GM21390 (cell line): Measurements from ENCODE around the gene KIF1B.
"Not testable (repeated sequence)": the region's sequence is repeated elsewhere in the genome, so short reads cannot be mapped to it uniquely, and the experiment has no call there.

ENCODE experiments used
- ATAC-seq: cut with Tn5 transposase; IDR thresholded peaks from one replicate; pipeline ENCODE4 v1.9.1; 2021; ENCODE audit not compliant: unreplicated experiment

Gene KIF1B

GRCh38 chr1:10421637-10422036, 211.3 kb downstream of the KIF1B start:
- no peak for ATAC-seq

- no peak for ATAC-seq
Observed at GRCh38 chr1:10424034-10424433, 213.7 kb downstream of the KIF1B start.

DNA sequence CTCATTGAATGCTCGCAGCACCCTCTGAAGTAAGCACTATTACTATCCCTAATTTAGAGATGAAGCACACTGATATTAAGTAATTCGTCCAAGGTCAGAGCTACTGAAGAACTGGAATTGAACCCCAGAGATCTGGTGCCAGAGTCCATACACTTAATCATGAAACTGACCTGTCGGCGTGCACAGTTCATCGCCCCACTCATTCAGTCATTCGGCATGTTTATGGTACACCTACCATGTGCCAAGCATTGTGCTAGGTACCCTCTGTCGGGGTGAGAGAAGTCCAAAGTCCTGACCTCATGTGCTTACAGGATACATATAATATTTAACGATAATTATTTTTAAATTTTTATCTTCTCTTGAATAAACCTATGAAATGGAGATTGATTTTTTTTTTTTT, 214.3 kb downstream of the KIF1B start:
- no peak for ATAC-seq

DNA sequence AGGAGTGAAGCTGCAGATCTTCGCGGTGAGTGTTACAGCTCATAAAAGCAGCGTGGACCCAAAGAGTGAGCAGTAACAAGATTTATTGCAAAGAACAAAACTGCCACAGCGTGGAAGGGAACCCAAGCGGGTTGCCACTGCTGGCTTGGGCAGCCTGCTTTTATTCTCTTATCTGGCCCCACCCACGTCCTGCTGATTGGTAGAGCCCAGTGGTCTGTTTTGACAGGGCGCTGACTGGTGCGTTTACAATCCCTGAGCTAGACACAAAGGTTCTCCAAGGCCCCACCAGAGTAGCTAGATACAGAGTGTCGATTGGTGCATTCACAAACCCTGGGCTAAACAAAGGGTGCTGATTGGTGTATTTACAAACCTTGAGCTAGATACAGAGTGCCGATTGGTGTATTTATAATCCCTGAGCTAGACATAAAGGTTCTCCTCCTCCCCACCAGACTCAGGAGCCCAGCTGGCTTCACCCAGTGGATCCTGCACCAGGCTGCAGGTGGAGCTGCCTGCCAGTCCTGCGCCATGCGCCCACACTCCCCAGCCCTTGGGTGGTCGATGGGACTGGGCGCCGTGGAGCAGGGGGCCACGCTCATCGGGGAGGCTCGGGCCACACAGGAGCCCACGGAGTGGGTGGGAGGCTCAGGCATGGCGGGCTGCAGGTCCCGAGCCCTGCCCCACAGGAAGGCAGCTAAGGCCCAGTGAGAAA, 215.6 kb downstream of the KIF1B start:
- ATAC-seq, result not testable (repeated sequence)

DNA sequence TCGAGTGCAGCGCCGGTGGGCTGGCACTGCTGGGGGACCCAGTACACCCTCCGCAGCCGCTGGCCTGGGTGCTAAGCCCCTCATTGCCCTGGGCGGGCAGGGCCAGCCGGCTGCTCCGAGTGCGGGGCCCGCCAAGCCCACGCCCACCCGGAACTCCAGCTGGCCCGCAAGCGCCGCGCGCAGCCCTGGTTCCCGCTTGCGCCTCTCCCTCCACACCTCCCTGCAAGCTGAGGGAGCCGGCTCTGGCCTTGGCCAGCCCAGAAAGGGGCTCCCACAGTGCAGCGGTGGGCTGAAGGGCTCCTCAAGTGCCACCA, 216.1 kb downstream of the KIF1B start:
- ATAC-seq, result not testable (repeated sequence)

GRCh38 chr1:10428984-10429383, 218.6 kb downstream of the KIF1B start:
- no peak for ATAC-seq

DNA sequence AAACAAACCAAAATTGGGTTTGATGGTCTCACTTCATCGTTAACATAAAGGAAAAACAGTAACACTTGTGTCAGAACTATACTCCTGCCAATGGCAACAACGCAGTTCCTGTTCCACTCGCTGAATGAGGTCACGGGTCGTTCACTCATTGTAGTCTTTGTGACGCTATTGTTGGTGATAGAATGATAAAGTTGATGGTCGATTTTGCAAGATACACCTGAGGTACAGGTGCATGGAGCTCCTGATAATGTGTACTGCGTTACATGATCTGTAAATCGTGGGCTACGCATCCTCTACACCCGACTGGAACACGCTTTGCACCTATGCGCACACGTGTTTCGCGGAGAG, 219.5 kb downstream of the KIF1B start:
- peak; percentile 4 for ATAC-seq

GRCh38 chr1:10430216-10431069, 220.1 kb downstream of the KIF1B start, which contains the start of gene CENPS:
Gene CENPS, plus strand, starts transcription at chr1:10430433. Its CDS starts 85 bp downstream, at chr1:10430518.
- ATAC-seq, result peak; percentile 74
